NCI-H187 (cell line): ENCODE measurements around the gene SYNE1.
"Not testable (repeated sequence)": the region's sequence is repeated elsewhere in the genome, so short reads cannot be mapped to it uniquely, and the experiment has no call there.

Experiments
- DNase-seq, 2 experiments: peaks; one replicate each; lab custom pipeline; 2025; lab: John Stamatoyannopoulos, UW

SYNE1 gene

GRCh38 chr6:152372945-152373344, 264.2 kb downstream of the SYNE1 start:
- DNase-seq = no peak

GRCh38 chr6:152371775-152372174, 265.4 kb downstream of the SYNE1 start:
- DNase-seq = no peak

GRCh38 chr6:152368751-152369624, 268.2 kb downstream of the SYNE1 start:
- DNase-seq = no peak

- no peak for DNase-seq
Measured at GRCh38 chr6:152364866-152365265, 272.3 kb downstream of the SYNE1 start.

GRCh38 chr6:152360034-152360433, 277.1 kb downstream of the SYNE1 start:
- DNase-seq = no peak

GRCh38 chr6:152356662-152357061, 280.5 kb downstream of the SYNE1 start:
- DNase-seq = no peak

GRCh38 chr6:152356016-152356415, 281.1 kb downstream of the SYNE1 start:
- DNase-seq = no peak

- DNase-seq = no peak
Measured at GRCh38 chr6:152355166-152355565, 282.0 kb downstream of the SYNE1 start.

GRCh38 chr6:152353440-152353839, 283.7 kb downstream of the SYNE1 start:
- no peak for DNase-seq

- DNase-seq = no peak
Measured at GRCh38 chr6:152351742-152352141, 285.4 kb downstream of the SYNE1 start.

- DNase-seq = no peak
Measured at GRCh38 chr6:152351110-152351509, 286.1 kb downstream of the SYNE1 start.

- no peak for DNase-seq
Measured at GRCh38 chr6:152348116-152348515, 289.0 kb downstream of the SYNE1 start.

GRCh38 chr6:152343735-152344360, 293.3 kb downstream of the SYNE1 start:
- DNase-seq = no peak

- no peak for DNase-seq
Measured at GRCh38 chr6:152341596-152341995, 295.6 kb downstream of the SYNE1 start.

GRCh38 chr6:152338335-152339125, 298.6 kb downstream of the SYNE1 start:
- no peak for DNase-seq

- DNase-seq = no peak
Measured at GRCh38 chr6:152334555-152334954, 302.6 kb downstream of the SYNE1 start.

- no peak for DNase-seq
Measured at GRCh38 chr6:152330961-152331360, 306.2 kb downstream of the SYNE1 start.

GRCh38 chr6:152329638-152330448, 307.3 kb downstream of the SYNE1 start:
- DNase-seq = no peak

- DNase-seq = not testable (repeated sequence)
Measured at GRCh38 chr6:152328200-152328599, 309.0 kb downstream of the SYNE1 start.

- DNase-seq = no peak
Measured at GRCh38 chr6:152323376-152323775, 313.8 kb downstream of the SYNE1 start.

GRCh38 chr6:152318278-152318677, 318.9 kb downstream of the SYNE1 start:
- DNase-seq = no peak

GRCh38 chr6:152316024-152316423, 321.1 kb downstream of the SYNE1 start:
- no peak for DNase-seq
